Stimulated activated naive CD8-positive, alpha-beta T cell treated with anti-CD3 and anti-CD28 coated beads, Interleukin-15, amount 100 ng/mL, for 72 hours (primary cell): ENCODE data around the gene MBOAT1.

ENCODE experiments used
- ATAC-seq: fragments of 150-1000 bp; cut with Tn5 transposase; 2 replicates; pipeline ENCODE4 v1.10.0; 2021; ENCODE audit warnings: mild to moderate bottlenecking, moderate library complexity
- DNase-seq, 2 donors: peaks; one replicate each; pipeline ENCODE4 v3.0.0; 2021 to 2022
- H3K27ac Mint-ChIP-seq, 2 donors: one replicate each; pipeline ENCODE4 v1.8.0; 2022; ENCODE audit warnings: mild to moderate bottlenecking in 2 of 2, mixed read lengths in 2 of 2, moderate library complexity in 2 of 2
- H3K27me3 Mint-ChIP-seq: one replicate; pipeline ENCODE4 v1.8.0; 2022; ENCODE audit warnings: mixed read lengths
- H3K4me1 Mint-ChIP-seq: one replicate; pipeline ENCODE4 v1.8.0; 2022; ENCODE audit warnings: mild to moderate bottlenecking, mixed read lengths
- H3K4me3 Mint-ChIP-seq, 2 donors: one replicate each; pipeline ENCODE4 v1.8.0; 2022; ENCODE audit warnings: mild to moderate bottlenecking in 2 of 2, mixed read lengths in 2 of 2, moderate library complexity in 1 of 2
- H3K9me3 Mint-ChIP-seq, 2 donors: one replicate each; pipeline ENCODE4 v1.8.0; 2022; ENCODE audit warnings: mixed read lengths in 2 of 2

MBOAT1 gene

GRCh38 chr6:20172842-20173456 is 39.3 kb downstream of the MBOAT1 start:
- ATAC-seq: no peak
- no peak for DNase-seq

GRCh38 chr6:20170455-20171148 is 41.7 kb downstream of the MBOAT1 start:
- DNase-seq: no peak
- H3K4me1 Mint-ChIP-seq: peaks cover 20% of the 10 kb centered on the region

More at GRCh38 chr6:20172842-20173456, 39.3 kb downstream of the MBOAT1 start:
- no peaks in the 10 kb centered on the region for H3K9me3 Mint-ChIP-seq
- H3K27ac Mint-ChIP-seq: no peak overlapping the region
- peaks cover 20% of the 10 kb centered on the region for H3K4me1 Mint-ChIP-seq
- H3K4me3 Mint-ChIP-seq: no peak overlapping the region
- no peaks in the 10 kb centered on the region for H3K27me3 Mint-ChIP-seq

GRCh38 chr6:20169786-20170185 is 42.5 kb downstream of the MBOAT1 start:
- DNase-seq (no peak), ATAC-seq (no peak)
- Mint-ChIP-seq H3K4me1 (peaks cover 20% of the 10 kb centered on the region), H3K27ac (no peak overlapping the region), H3K27me3 (no peaks in the 10 kb centered on the region), H3K4me3 (no peak overlapping the region), H3K9me3 (no peaks in the 10 kb centered on the region)

More at GRCh38 chr6:20170455-20171148, 41.7 kb downstream of the MBOAT1 start:
- H3K27me3 Mint-ChIP-seq: no peaks in the 10 kb centered on the region
- ATAC-seq: no peak
- no peak overlapping the region for H3K4me3 Mint-ChIP-seq
- no peak overlapping the region for H3K27ac Mint-ChIP-seq
- no peaks in the 10 kb centered on the region for H3K9me3 Mint-ChIP-seq

GRCh38 chr6:20169119-20169557 is 43.1 kb downstream of the MBOAT1 start:
- ATAC-seq: no peak
- no peaks in the 10 kb centered on the region for H3K9me3 Mint-ChIP-seq
- DNase-seq: no peak
- no peak overlapping the region for H3K27ac Mint-ChIP-seq
- H3K4me1 Mint-ChIP-seq: peaks cover 16% of the 10 kb centered on the region
- H3K27me3 Mint-ChIP-seq: no peaks in the 10 kb centered on the region
- no peak overlapping the region for H3K4me3 Mint-ChIP-seq

- H3K4me1 Mint-ChIP-seq: peaks cover 11% of the 10 kb centered on the region
- no peaks in the 10 kb centered on the region for H3K9me3 Mint-ChIP-seq
- H3K27me3 Mint-ChIP-seq: no peaks in the 10 kb centered on the region
- DNase-seq (no peak), ATAC-seq (no peak)
- H3K27ac Mint-ChIP-seq: no peak overlapping the region
- H3K4me3 Mint-ChIP-seq: no peak overlapping the region
These were observed 43.6 kb downstream of the MBOAT1 start for GRCh38 chr6:20168690-20169089.

GRCh38 chr6:20167601-20168000 is 44.7 kb downstream of the MBOAT1 start:
- Mint-ChIP-seq H3K27ac (no peak overlapping the region), H3K4me3 (no peak overlapping the region), H3K9me3 (no peaks in the 10 kb centered on the region), H3K4me1 (peaks cover under 1% of the 10 kb centered on the region), H3K27me3 (no peaks in the 10 kb centered on the region)
- ATAC-seq: no peak
- no peak for DNase-seq

GRCh38 chr6:20166210-20166609 is 46.1 kb downstream of the MBOAT1 start:
- Mint-ChIP-seq H3K27ac (no peak overlapping the region), H3K27me3 (no peaks in the 10 kb centered on the region), H3K9me3 (no peaks in the 10 kb centered on the region), H3K4me1 (no peaks in the 10 kb centered on the region), H3K4me3 (no peak overlapping the region)
- ATAC-seq (no peak), DNase-seq (no peak)

GRCh38 chr6:20162515-20162914 is 49.8 kb downstream of the MBOAT1 start:
- no peak for DNase-seq
- Mint-ChIP-seq H3K27ac (no peak overlapping the region), H3K9me3 (no peaks in the 10 kb centered on the region)

GRCh38 chr6:20160541-20161283 is 51.6 kb downstream of the MBOAT1 start:
- H3K27me3 Mint-ChIP-seq: no peaks in the 10 kb centered on the region
- H3K4me1 Mint-ChIP-seq: no peaks in the 10 kb centered on the region
- no peak for ATAC-seq
- H3K27ac Mint-ChIP-seq: no peak overlapping the region
- no peaks in the 10 kb centered on the region for H3K9me3 Mint-ChIP-seq
- no peak overlapping the region for H3K4me3 Mint-ChIP-seq
- no peak for DNase-seq

More at GRCh38 chr6:20162515-20162914, 49.8 kb downstream of the MBOAT1 start:
- Mint-ChIP-seq H3K4me1 (no peaks in the 10 kb centered on the region), H3K4me3 (no peak overlapping the region), H3K27me3 (no peaks in the 10 kb centered on the region)
- ATAC-seq: no peak

- DNase-seq (no peak), ATAC-seq (no peak)
- no peaks in the 10 kb centered on the region for H3K9me3 Mint-ChIP-seq
- H3K27me3 Mint-ChIP-seq: no peaks in the 10 kb centered on the region
- H3K4me3 Mint-ChIP-seq: no peak overlapping the region
- H3K27ac Mint-ChIP-seq: no peak overlapping the region
- no peaks in the 10 kb centered on the region for H3K4me1 Mint-ChIP-seq
These were observed 52.3 kb downstream of the MBOAT1 start for GRCh38 chr6:20159781-20160540.

GRCh38 chr6:20159098-20159497 is 53.2 kb downstream of the MBOAT1 start:
- Mint-ChIP-seq H3K9me3 (no peaks in the 10 kb centered on the region), H3K27ac (no peak overlapping the region), H3K4me3 (no peak overlapping the region), H3K27me3 (no peaks in the 10 kb centered on the region), H3K4me1 (no peaks in the 10 kb centered on the region)
- ATAC-seq (no peak), DNase-seq (no peak)

- DNase-seq (no peak), ATAC-seq (no peak)
- no peaks in the 10 kb centered on the region for H3K27me3 Mint-ChIP-seq
- no peak overlapping the region for H3K4me3 Mint-ChIP-seq
- no peaks in the 10 kb centered on the region for H3K4me1 Mint-ChIP-seq
- no peaks in the 10 kb centered on the region for H3K9me3 Mint-ChIP-seq
- no peak overlapping the region for H3K27ac Mint-ChIP-seq
These were observed 53.6 kb downstream of the MBOAT1 start for GRCh38 chr6:20158676-20159075.

- DNase-seq (no peak), ATAC-seq (no peak)
- Mint-ChIP-seq H3K4me1 (no peaks in the 10 kb centered on the region), H3K4me3 (no peak overlapping the region), H3K9me3 (no peaks in the 10 kb centered on the region), H3K27ac (no peak overlapping the region), H3K27me3 (no peaks in the 10 kb centered on the region)
These were observed 55.4 kb downstream of the MBOAT1 start for GRCh38 chr6:20156824-20157223.

GRCh38 chr6:20154753-20155152 is 57.5 kb downstream of the MBOAT1 start:
- no peaks in the 10 kb centered on the region for H3K9me3 Mint-ChIP-seq
- no peaks in the 10 kb centered on the region for H3K4me1 Mint-ChIP-seq
- DNase-seq (no peak), ATAC-seq (no peak)
- H3K4me3 Mint-ChIP-seq: no peak overlapping the region
- H3K27me3 Mint-ChIP-seq: no peaks in the 10 kb centered on the region
- no peak overlapping the region for H3K27ac Mint-ChIP-seq

GRCh38 chr6:20153194-20153593 is 59.1 kb downstream of the MBOAT1 start:
- no peak for DNase-seq
- Mint-ChIP-seq H3K27ac (no peak overlapping the region), H3K9me3 (no peaks in the 10 kb centered on the region), H3K4me1 (no peaks in the 10 kb centered on the region), H3K27me3 (no peaks in the 10 kb centered on the region), H3K4me3 (no peak overlapping the region)
- ATAC-seq: no peak
